Fibroblast of skin of left quadriceps (primary cell): ENCODE measurements around the gene CYP2U1.

Experiments used
- DNase-seq, 2 experiments: peaks; one replicate each; pipeline ENCODE4 v3.0.0-alpha.2; 2013; ENCODE audit warnings: low read depth in 2 of 2

CYP2U1 gene

DNA sequence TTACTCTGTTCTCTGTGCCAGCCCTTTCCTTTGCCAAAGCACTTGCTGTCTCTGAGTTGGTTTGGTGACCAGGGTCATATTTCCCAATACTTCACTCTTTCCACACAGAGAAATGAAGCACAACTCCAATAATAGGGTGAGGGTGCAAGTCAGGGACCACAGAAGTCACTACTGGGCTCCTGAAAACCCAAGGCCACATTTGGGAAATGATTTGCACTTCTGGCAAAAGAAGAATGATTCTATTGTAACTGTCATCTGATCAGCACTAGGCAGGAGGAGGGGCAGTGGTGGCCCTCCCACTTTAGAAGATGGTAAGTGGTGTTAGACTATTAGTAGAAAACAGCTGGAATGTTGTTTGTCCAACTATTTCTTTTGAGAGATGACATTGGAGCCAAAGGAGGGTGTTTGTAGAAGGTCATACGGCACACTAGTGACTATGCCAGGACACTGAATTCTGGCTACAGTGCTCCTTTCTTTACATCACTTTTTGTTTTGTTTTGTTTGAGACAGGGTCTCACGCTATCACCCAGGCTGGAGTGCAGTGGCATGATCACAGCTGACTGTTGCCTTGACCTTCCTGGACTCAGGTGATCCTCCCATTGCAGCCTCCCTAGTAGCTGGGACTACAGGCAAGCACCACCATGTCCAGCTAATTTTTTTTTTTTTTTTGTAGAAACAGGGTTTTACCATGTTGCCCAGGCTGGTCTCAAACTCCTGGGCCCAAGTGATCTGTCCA is 47.5 kb downstream of the CYP2U1 start:
- DNase-seq = no peak

DNA sequence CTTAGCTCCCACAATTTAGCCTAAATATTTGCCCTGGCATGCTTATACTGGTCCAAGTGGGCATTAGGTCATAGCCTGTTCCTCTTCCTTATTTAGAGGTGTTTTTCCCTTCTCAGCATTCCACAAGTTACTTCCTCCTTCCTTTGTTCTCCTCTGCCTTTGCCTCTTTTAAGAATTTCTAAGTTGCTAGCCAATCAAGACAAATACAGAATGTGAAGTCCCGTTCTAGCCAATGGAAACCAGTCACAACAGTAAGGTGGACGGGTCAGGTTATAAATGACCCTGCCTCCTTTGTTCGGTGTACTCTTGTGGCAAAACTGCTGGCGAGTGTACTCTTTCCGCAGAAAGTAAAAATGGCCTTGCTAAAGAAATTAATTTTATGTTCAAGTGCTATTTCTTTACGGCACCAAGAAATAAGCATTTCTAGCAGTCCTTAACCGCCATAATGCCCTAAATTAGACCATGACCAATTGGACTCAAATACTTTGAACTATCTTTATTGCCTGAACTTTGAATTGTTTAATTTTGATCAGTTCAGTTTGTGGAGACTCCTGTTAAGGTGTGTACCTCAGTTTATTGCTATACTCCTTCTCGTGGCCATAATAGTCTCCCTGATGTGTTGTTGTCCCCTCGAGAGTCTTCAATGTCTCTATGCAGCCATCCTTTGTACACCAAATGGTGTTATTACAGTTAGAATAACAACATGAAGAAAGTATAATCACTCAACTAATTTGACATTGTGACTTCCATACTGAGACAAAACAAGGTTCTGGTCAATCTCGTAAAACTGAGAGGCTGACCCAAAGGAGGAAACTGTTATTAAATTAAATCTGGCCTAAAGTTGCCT is 56.8 kb downstream of the CYP2U1 start:
- no peak for DNase-seq

DNA sequence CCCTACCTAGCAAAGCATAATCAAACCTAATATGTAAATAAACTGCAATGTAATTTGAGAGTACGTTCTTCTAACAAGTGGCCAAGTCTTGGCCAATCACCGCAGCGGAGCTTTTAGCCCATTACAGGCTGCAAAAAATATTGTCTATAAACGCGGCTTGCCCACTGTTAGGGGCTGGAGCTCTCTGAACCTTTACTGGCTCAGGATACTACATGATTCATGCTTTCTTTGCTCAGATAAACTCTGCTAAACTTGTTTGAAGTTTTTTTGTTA is 57.4 kb downstream of the CYP2U1 start:
- DNase-seq = no peak

DNA sequence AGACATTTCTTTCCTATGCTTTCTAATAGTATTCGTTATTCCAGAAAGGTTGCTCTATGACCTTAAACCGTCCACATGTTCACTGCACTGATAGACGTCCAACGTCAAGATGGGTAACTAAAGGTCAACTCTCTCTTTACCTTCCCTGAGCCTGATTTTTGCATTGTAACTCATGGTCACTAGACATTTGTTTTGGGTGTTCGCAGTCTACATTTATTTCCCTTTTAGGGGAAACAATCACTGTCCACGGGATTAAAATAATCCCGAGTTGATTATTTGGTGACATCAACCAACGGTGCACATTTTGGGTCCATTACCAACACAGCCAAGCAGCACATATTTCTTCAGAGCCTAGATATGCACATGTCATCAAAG is 57.8 kb downstream of the CYP2U1 start:
- DNase-seq = no peak

DNA sequence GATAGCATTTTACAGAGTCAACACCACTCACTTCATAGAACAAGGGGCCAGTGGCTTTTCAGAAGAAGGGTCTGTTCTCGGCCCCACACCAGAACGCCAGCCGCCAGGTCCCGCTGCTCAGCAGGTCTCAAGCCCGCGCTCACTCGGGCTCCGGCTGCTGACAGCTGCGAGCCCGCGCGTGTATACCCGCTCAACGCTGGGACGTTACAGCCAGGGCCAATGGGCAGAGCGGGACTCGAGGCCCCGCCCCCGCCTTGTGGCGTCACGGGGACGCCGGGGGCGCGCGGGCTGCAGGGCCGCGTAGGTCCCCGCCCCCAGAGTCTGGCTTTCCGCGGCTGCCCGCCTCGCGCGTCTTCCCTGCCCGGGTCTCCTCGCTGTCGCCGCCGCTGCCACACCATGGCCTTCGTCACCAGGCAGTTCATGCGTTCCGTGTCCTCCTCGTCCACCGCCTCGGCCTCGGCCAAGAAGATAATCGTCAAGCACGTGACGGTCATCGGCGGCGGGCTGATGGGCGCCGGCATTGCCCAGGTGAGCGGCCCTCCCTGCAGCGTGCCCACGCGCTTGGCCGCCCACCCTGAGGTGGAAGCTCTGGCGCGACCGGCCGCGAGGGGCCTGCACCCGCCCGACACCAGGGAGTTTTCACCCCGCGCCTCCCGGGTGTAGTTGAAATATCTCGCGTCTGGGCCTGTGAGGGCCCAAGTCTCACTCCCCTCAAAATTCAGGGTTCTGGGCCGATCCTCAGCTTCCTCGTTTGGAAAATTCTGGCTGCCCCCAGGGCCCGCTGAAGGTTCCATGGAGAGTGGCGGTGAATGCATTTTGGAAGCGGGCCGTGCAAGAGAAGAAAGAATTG is 58.4 kb downstream of the CYP2U1 start, which contains the start of gene HADH:
HADH (plus strand) TSS at position 353 of the 850 bp plus-strand sequence; CDS start at position 397, 44 bp downstream.
- DNase-seq = peak; percentile 64 to 76

DNA sequence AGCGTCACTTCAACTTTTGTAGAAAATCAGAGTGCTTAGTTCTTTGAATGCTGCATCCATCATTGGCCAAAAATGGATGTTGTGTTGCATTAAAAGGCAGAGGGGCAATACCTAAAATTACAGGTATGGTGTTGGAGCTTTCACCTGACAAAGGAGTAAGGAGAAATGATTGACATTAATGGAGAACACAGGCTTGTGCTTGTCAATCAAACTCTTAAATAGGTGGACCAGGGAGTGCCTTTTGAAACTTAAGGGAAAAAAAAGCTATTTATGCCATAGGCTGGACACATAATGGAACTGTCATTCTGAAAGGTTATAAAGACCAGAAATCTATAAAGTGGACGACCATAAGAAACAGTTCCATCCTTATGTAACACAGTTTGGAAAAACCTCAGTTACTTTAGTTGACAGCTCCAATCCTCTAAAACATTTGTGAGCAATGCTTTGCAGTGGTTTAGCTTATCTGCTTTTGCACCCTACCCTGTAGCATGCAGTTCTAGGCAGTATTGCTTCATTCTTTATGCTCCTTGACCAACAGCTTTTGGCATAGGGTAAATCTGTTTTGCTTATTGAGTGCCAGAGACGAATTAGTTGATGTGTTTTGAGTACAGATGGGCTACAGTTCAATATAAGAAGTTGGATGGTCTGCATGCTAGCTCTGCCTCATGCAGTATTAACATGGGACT is 60.7 kb downstream of the CYP2U1 start:
- no peak for DNase-seq

DNA sequence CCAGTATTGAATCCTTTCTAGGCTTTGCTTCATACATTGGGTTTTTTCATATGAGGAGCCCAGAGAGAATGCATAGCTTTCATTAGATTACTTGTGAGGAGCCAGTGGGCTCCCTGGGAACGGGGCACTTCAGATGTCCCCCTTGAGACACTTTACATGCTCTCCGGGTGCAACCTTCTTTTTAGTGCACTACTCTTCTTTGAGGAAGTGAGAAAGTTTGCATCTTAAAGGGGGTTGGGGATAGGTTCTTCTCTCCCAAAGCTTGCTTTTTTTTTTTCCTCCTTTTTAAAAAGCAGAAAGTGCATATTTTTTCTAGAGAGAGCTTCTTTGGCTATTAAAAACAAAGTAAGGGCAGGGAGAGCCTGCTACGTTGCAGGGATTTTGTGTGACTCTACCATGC is 62.6 kb downstream of the CYP2U1 start:
- no peak for DNase-seq

DNA sequence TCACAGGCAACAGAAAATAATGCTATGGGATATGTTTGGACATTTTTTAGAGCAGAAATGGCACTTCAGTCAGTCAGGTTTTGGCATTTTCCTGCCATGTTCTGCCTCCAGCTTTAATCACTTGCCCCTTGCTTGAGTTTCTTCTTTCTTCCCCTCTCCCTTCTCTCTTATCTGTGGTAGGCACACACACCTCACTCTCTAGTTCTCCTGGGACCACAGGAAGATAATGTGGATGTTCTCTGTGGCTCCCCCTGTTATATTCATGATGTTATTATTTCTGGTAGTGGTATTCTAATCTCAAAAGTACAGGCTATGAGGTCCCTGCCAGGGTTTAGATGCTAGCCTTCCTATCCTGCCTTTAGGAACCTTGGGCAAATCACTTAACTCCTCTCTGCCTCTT is 63.5 kb downstream of the CYP2U1 start:
- DNase-seq = no peak

DNA sequence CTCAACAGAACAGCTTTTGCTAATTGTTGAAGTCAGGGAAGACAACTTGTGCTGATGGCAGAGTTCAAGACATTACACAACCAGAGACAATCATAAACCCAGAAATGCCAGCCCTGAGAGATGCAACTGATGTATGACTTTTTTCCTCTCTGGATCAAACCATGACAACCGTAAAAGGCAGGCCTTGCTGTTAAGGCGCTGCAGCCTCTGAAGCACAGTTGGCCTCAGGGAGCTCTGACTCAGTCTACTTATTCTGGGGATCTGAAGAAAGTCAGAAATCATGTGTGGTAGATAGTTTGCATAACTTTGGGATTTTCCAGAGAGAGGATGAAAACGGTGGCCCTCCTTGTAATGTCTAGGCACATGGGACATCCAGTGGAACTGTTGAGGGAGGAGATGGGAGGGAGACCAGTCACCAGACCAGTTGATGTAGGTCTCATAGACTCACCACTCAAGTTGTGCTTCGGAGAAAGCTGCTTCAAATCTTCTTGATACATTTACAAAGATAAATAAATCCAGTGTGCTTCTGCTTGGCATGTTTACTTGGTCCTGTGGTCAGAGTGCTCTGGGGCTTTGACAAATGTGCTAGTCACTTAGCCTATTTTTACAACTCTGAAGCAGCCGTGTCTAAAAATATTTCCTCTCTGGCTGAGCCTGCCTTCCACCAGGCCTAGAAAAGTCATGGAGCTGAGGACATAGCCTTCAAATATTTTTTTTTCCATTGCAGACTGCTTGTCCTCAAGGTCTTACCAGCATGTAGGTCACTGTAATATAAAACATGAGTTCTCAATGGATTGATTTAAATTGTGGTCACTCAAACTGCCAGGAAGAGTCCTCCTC is 65.8 kb downstream of the CYP2U1 start:
- DNase-seq = peak; percentile 30 to 49

DNA sequence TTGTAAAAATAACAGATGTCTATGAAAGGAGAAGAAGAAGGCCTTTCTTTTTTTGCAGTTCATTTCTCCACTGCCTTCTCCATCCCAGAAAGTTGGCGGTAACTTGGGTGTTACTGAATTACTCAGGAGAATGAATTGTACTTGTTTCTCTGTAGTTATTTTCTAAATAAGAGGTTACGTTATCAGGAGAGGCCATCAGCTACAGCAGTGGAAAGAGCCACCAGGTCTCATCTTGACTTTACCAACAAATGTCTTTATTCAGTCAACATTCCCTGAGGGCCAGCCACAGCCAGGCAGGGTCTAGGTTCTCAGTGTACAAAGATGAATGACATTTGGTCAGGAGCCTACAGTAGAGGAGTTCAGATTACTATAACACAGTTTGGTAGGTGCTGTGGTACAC is 66.4 kb downstream of the CYP2U1 start:
- no peak for DNase-seq

DNA sequence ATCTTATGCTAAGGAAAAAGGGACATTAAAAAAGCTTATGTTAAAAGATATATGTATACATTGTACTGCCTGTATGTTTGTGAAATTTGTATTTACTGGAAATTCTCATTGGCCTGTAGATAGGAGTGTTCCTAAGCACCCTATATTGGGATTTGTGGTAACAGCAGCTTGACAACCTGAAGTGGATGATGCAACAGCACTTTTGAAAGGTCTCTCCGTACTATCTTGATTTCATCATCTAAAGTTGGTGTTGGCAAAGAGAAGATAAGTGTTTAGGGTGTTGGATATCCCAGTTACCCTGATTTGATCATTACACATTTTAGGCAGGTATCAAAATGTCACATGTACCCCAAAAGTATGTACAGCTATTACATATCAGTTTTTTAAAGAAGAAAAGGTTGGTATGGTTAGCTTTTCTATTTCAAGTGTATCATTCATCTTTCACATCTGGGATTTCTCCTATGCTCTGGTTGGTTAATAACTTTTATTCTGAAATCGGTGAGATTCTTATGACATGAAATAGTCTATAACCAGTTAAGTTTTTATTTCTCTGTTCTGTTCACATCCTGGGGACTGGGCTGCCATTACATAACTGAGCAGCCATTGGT is 68.7 kb downstream of the CYP2U1 start:
- no peak for DNase-seq

DNA sequence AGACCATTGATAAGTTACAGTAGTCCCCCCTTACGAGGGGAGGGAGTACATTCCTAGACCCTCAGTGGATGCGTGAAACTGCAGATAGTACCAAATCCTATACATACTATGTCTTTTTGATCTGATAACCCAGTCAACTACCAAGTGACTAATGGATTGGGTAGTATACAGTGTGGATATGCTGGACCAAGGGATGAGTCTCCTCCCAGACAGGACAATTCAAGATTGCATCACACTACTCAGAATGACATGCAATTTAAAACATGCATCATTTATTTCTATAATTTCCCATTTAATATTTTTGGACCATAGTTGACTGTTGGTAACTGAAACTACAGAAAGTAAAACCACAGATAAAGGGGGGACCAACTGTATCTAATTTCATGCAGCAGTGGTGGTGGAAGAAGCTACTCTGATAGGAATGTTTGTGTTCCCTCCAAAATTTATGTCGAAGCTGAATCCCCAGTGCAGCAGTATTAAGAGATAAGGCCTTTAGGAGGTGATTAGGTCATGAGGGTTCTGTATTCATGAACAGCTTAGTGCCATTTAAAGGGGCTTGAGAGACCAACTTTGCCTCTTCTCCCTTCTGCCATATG is 70.3 kb downstream of the CYP2U1 start:
- DNase-seq = no peak
